HG03378 (cell line): ENCODE results near the gene SERPINH1.
"Not testable (repeated sequence)": the region's sequence is repeated elsewhere in the genome, so short reads cannot be mapped to it uniquely, and the experiment has no call there.

Source experiments
- ATAC-seq: cut with Tn5 transposase; IDR thresholded peaks from one replicate; pipeline ENCODE4 v1.9.1; 2021; ENCODE audit warnings: mild to moderate bottlenecking, moderate library complexity; ENCODE audit not compliant: unreplicated experiment

Gene SERPINH1

GRCh38 chr11:75572744-75573143, 10.7 kb downstream of the SERPINH1 start:
- no peak for ATAC-seq

- ATAC-seq: no peak
Measured at GRCh38 chr11:75574698-75575602, 12.9 kb downstream of the SERPINH1 start.

- no peak for ATAC-seq
Measured at GRCh38 chr11:75576017-75576416, 14.0 kb downstream of the SERPINH1 start.

- ATAC-seq: no peak
Measured at GRCh38 chr11:75576499-75576918, 14.5 kb downstream of the SERPINH1 start.

GRCh38 chr11:75577207-75577606, 15.2 kb downstream of the SERPINH1 start:
- ATAC-seq: no peak

- ATAC-seq: no peak
Measured at GRCh38 chr11:75578977-75579376, 16.9 kb downstream of the SERPINH1 start.

GRCh38 chr11:75579841-75580240, 17.8 kb downstream of the SERPINH1 start:
- no peak for ATAC-seq

- ATAC-seq: no peak
Measured at GRCh38 chr11:75582506-75582894, 20.4 kb downstream of the SERPINH1 start.

- no peak for ATAC-seq
Measured at GRCh38 chr11:75582895-75583717, 21.1 kb downstream of the SERPINH1 start.

GRCh38 chr11:75583718-75584658, 21.9 kb downstream of the SERPINH1 start:
- ATAC-seq: no peak

- not testable (repeated sequence) for ATAC-seq
Measured at GRCh38 chr11:75584659-75585292, 22.7 kb downstream of the SERPINH1 start.

- ATAC-seq: no peak
Measured at GRCh38 chr11:75585293-75585670, 23.2 kb downstream of the SERPINH1 start.

GRCh38 chr11:75586395-75586794, 24.3 kb downstream of the SERPINH1 start:
- no peak for ATAC-seq

GRCh38 chr11:75588051-75588481, 26.0 kb downstream of the SERPINH1 start:
- no peak for ATAC-seq

GRCh38 chr11:75589051-75589450, 27.0 kb downstream of the SERPINH1 start:
- no peak for ATAC-seq

- no peak for ATAC-seq
Measured at GRCh38 chr11:75589933-75590332, 27.9 kb downstream of the SERPINH1 start.

- no peak for ATAC-seq
Measured at GRCh38 chr11:75591371-75591770, 29.3 kb downstream of the SERPINH1 start.

GRCh38 chr11:75591966-75592365, 29.9 kb downstream of the SERPINH1 start:
- no peak for ATAC-seq

GRCh38 chr11:75592715-75593114, 30.7 kb downstream of the SERPINH1 start:
- no peak for ATAC-seq

GRCh38 chr11:75593286-75593915, 31.3 kb downstream of the SERPINH1 start:
- no peak for ATAC-seq
